K562 (cell line): ENCODE measurements around the gene ITSN1. TPM values are rescaled to one million over a fixed set of nuclear protein-coding genes. Genes with fewer than 3 reads are reported as not detected.
A peak's percentile ranks its signal among the peaks of the same experiment; 100 is the strongest.

ENCODE experiments used
- EP400 ChIP-seq: fragments of 450-650 bp; IDR thresholded peaks from 2 replicates; pipeline ENCODE4 v1.6.1; 2017; ENCODE audit warnings: antibody characterized with exemption, mild to moderate bottlenecking, moderate library complexity
- FOXJ2 ChIP-seq: fragments of 200-800 bp; sonication (Bioruptor generic); IDR thresholded peaks from 2 replicates; pipeline ENCODE4 v1.6.1; 2016; ENCODE audit warnings: missing genetic modification characterization, missing compliant biosample characterization
- HDGF ChIP-seq: fragments of 450-650 bp; IDR thresholded peaks from 2 replicates; pipeline ENCODE4 v1.6.1; 2016
- HNRNPK ChIP-seq: fragments of 200-400 bp; formaldehyde crosslinking; IDR thresholded peaks from one replicate; pipeline ENCODE4 v1.6.1; 2018; ENCODE audit warnings: mild to moderate bottlenecking, low read depth, low read length; ENCODE audit not compliant: poor library complexity, severe bottlenecking
- MAFG ChIP-seq: fragments of 450-650 bp; conservative IDR thresholded peaks from 2 replicates; pipeline ENCODE4 v1.6.1; 2016; ENCODE audit warnings: missing genetic modification characterization, missing compliant biosample characterization
- MTA2 ChIP-seq: fragments of 450-650 bp; IDR thresholded peaks from 2 replicates; pipeline ENCODE4 v1.6.1; 2016; ENCODE audit warnings: low read depth
- MYC ChIP-seq, 2 experiments: fragments of 250-450 bp in 1 of 2; sonication (Bioruptor Pico) in 1 of 2; IDR thresholded peaks; 2 replicates each; pipeline versions ENCODE4 v1.5.1 to v1.6.1; 2012 to 2021; ENCODE audit warnings: low read depth in 2 of 2, borderline replicate concordance in 1 of 2, improper control_type of control experiment in 1 of 2, low read length in 1 of 2, mild to moderate bottlenecking in 1 of 2, moderate library complexity in 1 of 2
- NFRKB ChIP-seq: fragments of 450-650 bp; IDR thresholded peaks from 2 replicates; pipeline ENCODE4 v1.6.1; 2016; ENCODE audit warnings: low read depth
- TCF3 ChIP-seq: sonication (generic); formaldehyde crosslinking; IDR thresholded peaks from 2 replicates; pipeline ENCODE4 v1.4.0; 2020; ENCODE audit warnings: mild to moderate bottlenecking, missing genetic modification reagents
- TSC22D4 ChIP-seq: fragments of 450-650 bp; IDR thresholded peaks from 2 replicates; pipeline ENCODE4 v1.6.1; 2016; ENCODE audit warnings: missing genetic modification characterization, missing biosample characterization, control low read depth
- USF1 ChIP-seq: sonication (generic); formaldehyde crosslinking; IDR thresholded peaks from 2 replicates; pipeline ENCODE4 v1.9.0; 2022; ENCODE audit warnings: mild to moderate bottlenecking, missing genetic modification reagents
- ZNF134 ChIP-seq: fragments of 250-450 bp; sonication (Bioruptor Pico); conservative IDR thresholded peaks from 2 replicates; pipeline ENCODE4 v1.4.0; 2020
- ZNF263 ChIP-seq: sonication (generic); formaldehyde crosslinking; IDR thresholded peaks from 2 replicates; pipeline ENCODE4 v1.8.0; 2022; ENCODE audit warnings: mild to moderate bottlenecking, missing genetic modification reagents, borderline replicate concordance
- ZNF280B ChIP-seq: fragments of 250-450 bp; sonication (Bioruptor Pico); IDR thresholded peaks from 2 replicates; pipeline ENCODE4 v1.5.1; 2021; ENCODE audit warnings: mild to moderate bottlenecking
- ZNF780A ChIP-seq: fragments of 250-450 bp; sonication (Bioruptor Pico); IDR thresholded peaks from 2 replicates; pipeline ENCODE4 v1.5.0; 2021; ENCODE audit warnings: mild to moderate bottlenecking
- polyA plus RNA-seq, 8 experiments: library from polyadenylated mRNA; depleted of rRNA in 4 of 8; stranded (reverse) in 5 of 8; unstranded in 3 of 8; fragments of >200 nt; fragmentation: Nextera tagmentation in 2 of 8; fragmentation: Illumina TruSeq in 1 of 8; extraction: Ambion mirVana in 2 of 8; extraction: Trizol in 1 of 8; gene quantifications; 2 replicates each; pipeline versions ENCODE4 v1.2.1 to v1.2.3, GENCODE V29; 2011 to 2014; ENCODE audit warnings: inconsistent platforms in 1 of 8, missing spikeins in 1 of 8
- total RNA-seq, 7 experiments: library from RNA; depleted of rRNA in 6 of 7; stranded (reverse); fragments of >200 nt in 6 of 7; fragmentation: Illumina TruSeq in 2 of 7; extraction: Trizol in 2 of 7; gene quantifications; 2 replicates each; pipeline versions ENCODE4 v1.2.1 to v1.2.3, GENCODE V29; 2011 to 2021; ENCODE audit warnings: low replicate concordance in 1 of 7
- TF ChIP-seq, protein P1 (sequence below): fragments of 450-650 bp; IDR thresholded peaks from 2 replicates; pipeline ENCODE4 v1.6.1; 2014; ENCODE audit warnings: low read depth, mild to moderate bottlenecking, moderate library complexity, borderline replicate concordance
- TF ChIP-seq, protein P2 (sequence below): sonication (generic); formaldehyde crosslinking; IDR thresholded peaks from 2 replicates; pipeline ENCODE4 v1.8.0; 2022; ENCODE audit warnings: missing genetic modification reagents, mild to moderate bottlenecking, borderline replicate concordance
- TF ChIP-seq, protein P3 (sequence below): fragments of 250-450 bp; sonication (Bioruptor Pico); IDR thresholded peaks from 2 replicates; pipeline ENCODE4 v1.9.0; 2021; ENCODE audit warnings: mild to moderate bottlenecking
- TF ChIP-seq, protein P4 (sequence below): fragments of 250-450 bp; sonication (Bioruptor Pico); IDR thresholded peaks from 2 replicates; pipeline ENCODE4 v1.4.0; 2020; ENCODE audit warnings: mild to moderate bottlenecking, moderate library complexity

ITSN1 gene
- total and polyA plus RNA-seq, 9 of the 15 experiments (the other 6 are each of a cell fraction or from before 2014, with no cell fraction given): 1.1 to 12.6 (median 4.8) TPM

DNA sequence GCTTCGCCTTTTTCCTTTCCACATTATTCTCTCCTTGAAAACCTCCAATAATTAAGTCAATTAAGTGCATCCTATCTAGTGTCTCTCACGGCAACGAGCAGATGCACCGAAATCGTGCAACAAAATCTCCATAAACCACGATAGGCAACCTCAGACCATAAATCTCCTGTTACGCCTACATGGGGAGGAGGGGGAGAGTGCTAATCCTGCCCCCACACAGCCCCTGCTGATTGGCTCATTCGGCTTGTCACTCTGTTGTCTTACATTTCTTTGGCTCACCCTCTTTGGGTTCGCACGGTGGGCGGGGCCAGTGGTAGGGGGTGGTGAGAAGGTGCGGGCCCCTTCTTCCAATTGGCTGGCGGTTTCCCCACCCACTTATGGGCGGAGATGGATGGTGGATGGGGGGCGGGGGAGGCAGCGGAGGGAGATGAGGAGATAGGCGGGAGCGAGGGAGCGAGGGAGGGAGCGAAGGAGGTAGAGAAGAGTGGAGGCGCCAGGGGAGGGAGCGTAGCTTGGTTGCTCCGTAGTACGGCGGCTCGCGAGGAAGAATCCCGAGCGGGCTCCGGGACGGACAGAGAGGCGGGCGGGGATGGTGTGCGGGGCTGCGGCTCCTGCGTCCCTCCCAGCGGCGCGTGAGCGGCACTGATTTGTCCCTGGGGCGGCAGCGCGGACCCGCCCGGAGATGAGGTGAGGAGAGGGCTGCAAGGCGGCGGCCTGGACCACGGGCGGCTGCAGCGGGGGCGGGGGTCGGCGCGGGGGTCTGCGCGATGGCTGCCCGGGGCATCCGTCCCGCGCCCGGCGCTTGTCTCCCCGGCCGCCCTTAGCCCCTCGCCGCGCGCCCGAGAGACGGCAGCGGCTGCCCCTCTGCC is at the start of gene ITSN1 (continued):
- TF ChIP-seq, protein P1, sequence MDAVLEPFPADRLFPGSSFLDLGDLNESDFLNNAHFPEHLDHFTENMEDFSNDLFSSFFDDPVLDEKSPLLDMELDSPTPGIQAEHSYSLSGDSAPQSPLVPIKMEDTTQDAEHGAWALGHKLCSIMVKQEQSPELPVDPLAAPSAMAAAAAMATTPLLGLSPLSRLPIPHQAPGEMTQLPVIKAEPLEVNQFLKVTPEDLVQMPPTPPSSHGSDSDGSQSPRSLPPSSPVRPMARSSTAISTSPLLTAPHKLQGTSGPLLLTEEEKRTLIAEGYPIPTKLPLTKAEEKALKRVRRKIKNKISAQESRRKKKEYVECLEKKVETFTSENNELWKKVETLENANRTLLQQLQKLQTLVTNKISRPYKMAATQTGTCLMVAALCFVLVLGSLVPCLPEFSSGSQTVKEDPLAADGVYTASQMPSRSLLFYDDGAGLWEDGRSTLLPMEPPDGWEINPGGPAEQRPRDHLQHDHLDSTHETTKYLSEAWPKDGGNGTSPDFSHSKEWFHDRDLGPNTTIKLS: 0 out of 2 replicates have a peak, but pooled peaks have one; percentile 10
- no peak; the same call in 1 of the 2 replicates for TF ChIP-seq FOXJ2
- no peak for TF ChIP-seq ZNF134 (CRISPR knock-in tag)
- TF ChIP-seq MYC (IDR thresholded peaks at IDR 0.05; ENCODE audit: low read depth, low read length): no peak
- no peak for TF ChIP-seq MYC (CRISPR knock-in tag; IDR thresholded peaks at IDR 0.05; ENCODE audit: borderline replicate concordance, low read depth)
- TF ChIP-seq, protein P2, sequence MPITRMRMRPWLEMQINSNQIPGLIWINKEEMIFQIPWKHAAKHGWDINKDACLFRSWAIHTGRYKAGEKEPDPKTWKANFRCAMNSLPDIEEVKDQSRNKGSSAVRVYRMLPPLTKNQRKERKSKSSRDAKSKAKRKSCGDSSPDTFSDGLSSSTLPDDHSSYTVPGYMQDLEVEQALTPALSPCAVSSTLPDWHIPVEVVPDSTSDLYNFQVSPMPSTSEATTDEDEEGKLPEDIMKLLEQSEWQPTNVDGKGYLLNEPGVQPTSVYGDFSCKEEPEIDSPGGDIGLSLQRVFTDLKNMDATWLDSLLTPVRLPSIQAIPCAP (CRISPR knock-in tag): no peak
- TF ChIP-seq TCF3 (CRISPR knock-in tag): no peak
- TF ChIP-seq ZNF280B: no peak
- TF ChIP-seq MTA2: peak; percentile 38; the same call in 1 of the 2 replicates
- TF ChIP-seq EP400: no peak; the same call in 1 of the 2 replicates
- no peak for TF ChIP-seq NFRKB
- no peak for TF ChIP-seq HNRNPK
- no peak for TF ChIP-seq TSC22D4 (tag)
- TF ChIP-seq HDGF: peak; percentile 92
- no peak for TF ChIP-seq ZNF780A (CRISPR knock-in tag)
- TF ChIP-seq USF1 (CRISPR knock-in tag): no peak
- TF ChIP-seq, protein P3, sequence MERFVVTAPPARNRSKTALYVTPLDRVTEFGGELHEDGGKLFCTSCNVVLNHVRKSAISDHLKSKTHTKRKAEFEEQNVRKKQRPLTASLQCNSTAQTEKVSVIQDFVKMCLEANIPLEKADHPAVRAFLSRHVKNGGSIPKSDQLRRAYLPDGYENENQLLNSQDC (CRISPR knock-in tag): no peak
- peak; percentile 83; the same call in 1 of the 2 replicates for TF ChIP-seq ZNF263
- no peak for TF ChIP-seq MAFG (tag)
- TF ChIP-seq, protein P4, sequence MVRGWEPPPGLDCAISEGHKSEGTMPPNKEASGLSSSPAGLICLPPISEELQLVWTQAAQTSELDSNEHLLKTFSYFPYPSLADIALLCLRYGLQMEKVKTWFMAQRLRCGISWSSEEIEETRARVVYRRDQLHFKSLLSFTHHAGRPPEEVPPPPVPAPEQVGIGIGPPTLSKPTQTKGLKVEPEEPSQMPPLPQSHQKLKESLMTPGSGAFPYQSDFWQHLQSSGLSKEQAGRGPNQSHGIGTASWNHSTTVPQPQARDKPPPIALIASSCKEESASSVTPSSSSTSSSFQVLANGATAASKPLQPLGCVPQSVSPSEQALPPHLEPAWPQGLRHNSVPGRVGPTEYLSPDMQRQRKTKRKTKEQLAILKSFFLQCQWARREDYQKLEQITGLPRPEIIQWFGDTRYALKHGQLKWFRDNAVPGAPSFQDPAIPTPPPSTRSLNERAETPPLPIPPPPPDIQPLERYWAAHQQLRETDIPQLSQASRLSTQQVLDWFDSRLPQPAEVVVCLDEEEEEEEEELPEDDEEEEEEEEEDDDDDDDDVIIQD (CRISPR knock-in tag): no peak
